H1 (cell line): Measurements from ENCODE around the gene NEK4. TPM values are rescaled to one million over a fixed set of nuclear protein-coding genes. Genes with fewer than 3 reads are reported as not detected.

Source experiments
- CTCF ChIA-PET: fragments of 300-600 bp; sonication (Branson Sonifier 250); formaldehyde crosslinking; loops from one replicate; lab custom pipeline; 2021; ENCODE audit not compliant: partially characterized antibody; lab: Charles Lee
- POLR2A ChIA-PET: fragments of 300-600 bp; sonication (Branson Sonifier 250); formaldehyde crosslinking; loops from one replicate; lab custom pipeline; 2021; ENCODE audit warnings: inconsistent platforms; ENCODE audit not compliant: partially characterized antibody; lab: Charles Lee
- DNase-seq, 2 experiments: peaks; one replicate each; pipeline versions ENCODE4 v3.0.0 to v3.0.0-alpha.2; 2010 to 2022; ENCODE audit warnings: low spot score in 2 of 2, low read depth in 1 of 2, mixed read lengths in 1 of 2
- FAIRE-seq: peaks from 2 replicates; lab custom pipeline; 2011; peaks lifted over from hg19 to GRCh38; lab: Jason Lieb, UNC
- H2AFZ ChIP-seq: 2 replicates; pipeline ENCODE4 v1.8.1; 2012; ENCODE audit warnings: low read length, inconsistent platforms
- H2AK5ac ChIP-seq: 2 replicates; pipeline ENCODE4 v1.6.1; 2013; ENCODE audit warnings: low read depth, low read length
- H2BK120ac ChIP-seq: replicated peaks from 2 replicates; pipeline ENCODE3; 2013; ENCODE audit warnings: low read depth, low read length, inconsistent platforms
- H2BK12ac ChIP-seq: 2 replicates; pipeline ENCODE4 v1.6.1; 2013; ENCODE audit warnings: low read depth, low read length
- H2BK15ac ChIP-seq: 2 replicates; pipeline ENCODE4 v1.6.1; 2013; ENCODE audit warnings: low read length
- H2BK20ac ChIP-seq: 2 replicates; pipeline ENCODE4 v1.6.1; 2013; ENCODE audit warnings: low read length
- H2BK5ac ChIP-seq: 2 replicates; pipeline ENCODE4 v1.6.1; 2013; ENCODE audit warnings: low read depth, low read length
- H3K14ac ChIP-seq: 2 replicates; pipeline ENCODE4 v1.6.1; 2013; ENCODE audit warnings: inconsistent platforms; ENCODE audit not compliant: insufficient read length
- H3K18ac ChIP-seq: 2 replicates; pipeline ENCODE4 v1.6.1; 2013; ENCODE audit warnings: low read length; ENCODE audit errors: extremely low read depth
- H3K23ac ChIP-seq: 2 replicates; pipeline ENCODE4 v1.6.1; 2013; ENCODE audit warnings: inconsistent platforms; ENCODE audit not compliant: insufficient read length
- H3K23me2 ChIP-seq: 2 replicates; pipeline ENCODE4 v1.6.1; 2013; ENCODE audit warnings: low read depth, low read length
- H3K27ac ChIP-seq: 2 replicates; pipeline ENCODE4 v1.6.1; 2011; ENCODE audit warnings: low read depth, low read length, inconsistent platforms
- H3K27me3 ChIP-seq, 4 experiments: replicated peaks in 1 of 4; 1 replicate in 1 of 4; 2 replicates in 3 of 4; pipeline versions ENCODE4 v1.6.1 to v1.8.1; 2011 to 2013; ENCODE audit warnings: low read length in 3 of 4, mild to moderate bottlenecking in 3 of 4, inconsistent platforms in 2 of 4, mixed read lengths in 2 of 4, moderate library complexity in 1 of 4; ENCODE audit not compliant: control insufficient read depth in 3 of 4, insufficient read depth in 3 of 4; ENCODE audit errors: extremely low read depth in 1 of 4
- H3K36me3 ChIP-seq, 4 experiments: 2 replicates each; pipeline versions ENCODE4 v1.6.1 to v1.8.1; 2011 to 2013; ENCODE audit warnings: mild to moderate bottlenecking in 4 of 4, low read length in 3 of 4, moderate library complexity in 2 of 4, control low read depth in 1 of 4, inconsistent platforms in 1 of 4; ENCODE audit not compliant: insufficient read depth in 4 of 4, control insufficient read depth in 2 of 4
- H3K4ac ChIP-seq: replicated peaks from 2 replicates; pipeline ENCODE3; 2013; ENCODE audit warnings: low read length, low read depth, mixed read lengths, inconsistent platforms; ENCODE audit not compliant: insufficient read length
- H3K4me1 ChIP-seq, 4 experiments: replicated peaks in 1 of 4; 1 replicate in 1 of 4; 2 replicates in 3 of 4; pipeline versions ENCODE4 v1.6.1 to v1.8.1; 2011 to 2013; ENCODE audit warnings: low read length in 3 of 4, inconsistent platforms in 2 of 4, mixed read lengths in 1 of 4; ENCODE audit not compliant: insufficient read depth in 4 of 4, control insufficient read depth in 3 of 4
- H3K4me2 ChIP-seq, 2 experiments: 2 replicates each; pipeline versions ENCODE4 v1.6.1 to v1.8.1; 2011 to 2013; ENCODE audit warnings: low read depth in 2 of 2, low read length in 2 of 2, control low read depth in 1 of 2, inconsistent platforms in 1 of 2, mild to moderate bottlenecking in 1 of 2; ENCODE audit not compliant: insufficient read depth in 1 of 2
- H3K4me3 ChIP-seq, 4 experiments: fragments of 200-600, 300-600 bp in 1 of 4; sonication (generic), shearing (Covaris generic), sonication (Bioruptor Twin) in 1 of 4; 2 replicates each; pipeline versions ENCODE4 v1.5.1 to v1.8.1; 2011 to 2016; ENCODE audit warnings: low read length in 4 of 4, low read depth in 3 of 4, control low read depth in 2 of 4, inconsistent platforms in 2 of 4, mild to moderate bottlenecking in 2 of 4, mixed read lengths in 1 of 4, moderate library complexity in 1 of 4; ENCODE audit not compliant: insufficient read depth in 2 of 4; ENCODE audit errors: extremely low read depth in 1 of 4
- H3K56ac ChIP-seq: replicated peaks from 2 replicates; pipeline ENCODE3; 2013; ENCODE audit warnings: low read depth, mild to moderate bottlenecking, mixed read lengths, low read length, inconsistent platforms; ENCODE audit not compliant: insufficient read length
- H3K79me1 ChIP-seq: 2 replicates; pipeline ENCODE4 v1.6.1; 2013; ENCODE audit warnings: low read depth, low read length, control low read depth
- H3K79me2 ChIP-seq, 2 experiments: 2 replicates each; pipeline versions ENCODE4 v1.6.1 to v1.8.1; 2012 to 2013; ENCODE audit warnings: low read length in 2 of 2, mild to moderate bottlenecking in 2 of 2, inconsistent platforms in 1 of 2; ENCODE audit not compliant: insufficient read depth in 2 of 2, control insufficient read depth in 1 of 2
- H3K9ac ChIP-seq, 4 experiments: replicated peaks in 1 of 4; 1 replicate in 1 of 4; 2 replicates in 3 of 4; pipeline versions ENCODE4 v1.6.1 to v1.8.1; 2011 to 2013; ENCODE audit warnings: low read depth in 3 of 4, low read length in 3 of 4, control low read depth in 2 of 4, mild to moderate bottlenecking in 2 of 4, moderate library complexity in 2 of 4, inconsistent platforms in 1 of 4; ENCODE audit errors: extremely low read depth in 1 of 4
- H3K9me3 ChIP-seq, 2 experiments: 2 replicates each; pipeline versions ENCODE4 v1.6.1 to v1.8.1; 2012 to 2013; ENCODE audit warnings: mild to moderate bottlenecking in 2 of 2, moderate library complexity in 2 of 2, control low read depth in 1 of 2, inconsistent platforms in 1 of 2, low read depth in 1 of 2, low read length in 1 of 2, mixed read lengths in 1 of 2; ENCODE audit not compliant: insufficient read depth in 2 of 2
- H4K20me1 ChIP-seq, 2 experiments: replicated peaks in 1 of 2; 2 replicates each; pipeline versions ENCODE3 to v1.8.1; 2011 to 2013; ENCODE audit warnings: inconsistent platforms in 2 of 2, low read length in 2 of 2, mild to moderate bottlenecking in 1 of 2; ENCODE audit not compliant: insufficient read depth in 2 of 2, control insufficient read depth in 1 of 2
- H4K5ac ChIP-seq: 2 replicates; pipeline ENCODE4 v1.6.1; 2013; ENCODE audit warnings: low read length, low read depth, mixed read lengths, inconsistent platforms; ENCODE audit not compliant: insufficient read length
- H4K8ac ChIP-seq: 2 replicates; pipeline ENCODE4 v1.8.0; 2013; ENCODE audit warnings: mild to moderate bottlenecking, moderate library complexity, low read length, inconsistent platforms; ENCODE audit not compliant: insufficient read depth; ENCODE audit errors: extremely low read depth
- H4K91ac ChIP-seq: replicated peaks from 2 replicates; pipeline ENCODE3; 2013; ENCODE audit warnings: low read length, mixed read lengths, inconsistent platforms; ENCODE audit not compliant: insufficient read length
- CREB1 ChIP-seq: IDR thresholded peaks from 2 replicates; pipeline ENCODE4 v1.6.1; 2012; ENCODE audit warnings: inconsistent platforms
- GABPA ChIP-seq: IDR thresholded peaks from 2 replicates; pipeline ENCODE4 v1.6.1; 2011; ENCODE audit warnings: mild to moderate bottlenecking, low read length, moderate library complexity, borderline replicate concordance; ENCODE audit not compliant: insufficient read depth
- KDM4A ChIP-seq: IDR thresholded peaks from one replicate; pipeline ENCODE4 v1.7.1; 2012; ENCODE audit warnings: low read depth, mild to moderate bottlenecking, moderate library complexity, low read length, inconsistent platforms; ENCODE audit not compliant: severe bottlenecking
- RAD21 ChIP-seq, 2 experiments: IDR thresholded peaks in 1 of 2; conservative IDR thresholded peaks in 1 of 2; 2 replicates each; pipeline ENCODE4 v1.6.1; 2011; ENCODE audit warnings: low read depth in 2 of 2, low read length in 2 of 2, improper control_type of control experiment in 1 of 2, inconsistent platforms in 1 of 2, mild to moderate bottlenecking in 1 of 2, moderate library complexity in 1 of 2
- TEAD4 ChIP-seq: IDR thresholded peaks from 2 replicates; pipeline ENCODE4 v1.6.1; 2012; ENCODE audit warnings: low read depth, low read length, inconsistent platforms, mixed read lengths
- WGBS, 2 experiments: shearing (Covaris generic) in 1 of 2; methylation state at CpG; one replicate each; pipeline versions ENCODE4 v1.1.6 to v1.1.7; 2013 to 2015; ENCODE audit warnings: low lambda C conversion rate in 2 of 2, mixed read lengths in 2 of 2, inconsistent platforms in 1 of 2, low coverage in 1 of 2, missing lambda C conversion rate in 1 of 2; ENCODE audit not compliant: insufficient replicate concordance in 2 of 2, insufficient coverage in 1 of 2, insufficient read length in 1 of 2; ENCODE audit errors: extremely low coverage in 1 of 2, missing lambda C conversion rate in 1 of 2; 5-methylcytosine and 5-hydroxymethylcytosine counted together
- polyA plus RNA-seq, 7 experiments: library from polyadenylated mRNA; depleted of rRNA in 3 of 7; stranded (reverse) in 5 of 7; unstranded in 2 of 7; fragments of >200 nt in 5 of 7; fragments of 200-250 nt in 2 of 7; gene quantifications; 1 replicate in 5 of 7; 2 replicates in 1 of 7; 4 replicates in 1 of 7; pipeline versions ENCODE4 v1.2.1 to v1.2.3, GENCODE V29; 2011 to 2013; ENCODE audit warnings: missing spikeins in 2 of 7, mixed read lengths in 2 of 7
- total RNA-seq: library from RNA; stranded (reverse); fragmentation: NEBNext Ultra II Directional; extraction: Animal tissue kit (Norgen Biotek cat#: 25700); gene quantifications from 2 replicates; pipeline ENCODE4 v1.2.1, GENCODE V29; 2021
- TF ChIP-seq, protein P1 (sequence below), 3 experiments: IDR thresholded peaks; 1 replicate in 2 of 3; 2 replicates in 1 of 3; pipeline versions ENCODE4 v1.5.1 to v1.6.1; 2011; ENCODE audit warnings: low read length in 3 of 3, mild to moderate bottlenecking in 3 of 3, inconsistent platforms in 2 of 3, low read depth in 1 of 3, moderate library complexity in 1 of 3; ENCODE audit not compliant: insufficient read depth in 1 of 3; ENCODE audit errors: control extremely low read depth in 1 of 3

NEK4 gene
- total and polyA plus RNA-seq, 2 of the 8 experiments (the other 6 are each of a cell fraction or from before 2014, with no cell fraction given): 7.5 to 40.0 TPM

DNA sequence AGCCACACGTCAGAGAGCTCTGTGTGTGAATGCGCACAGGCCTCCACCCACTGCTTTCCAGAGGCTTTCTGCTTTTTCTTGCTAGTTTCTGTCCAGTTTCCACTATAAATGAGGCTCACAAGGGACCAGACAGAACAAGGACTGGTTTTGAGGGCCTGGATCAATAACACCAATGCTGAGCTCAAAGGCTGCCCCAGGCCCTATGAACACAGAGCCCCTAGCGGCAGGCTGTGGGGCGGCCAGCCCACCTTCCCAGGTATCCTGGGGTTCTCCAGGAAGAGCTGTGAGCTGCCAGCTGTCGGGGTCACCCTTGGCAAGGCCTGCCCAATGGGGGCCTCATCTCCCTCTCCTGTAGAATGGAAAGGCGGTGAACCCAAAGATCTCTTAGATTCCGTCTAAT, 21.7 kb upstream of the NEK4 start:
- no peak for FAIRE-seq
- POLR2A ChIA-PET: interaction anchor here (0.9 to 2.5 kb wide), 3 partner anchors 9 to 21 kb away, joined by 4 to 10 read pairs (median 5); partner anchors contain the start of gene NEK4
- Histone ChIP-seq H3K4me3 (no peak overlapping the region), H3K23me2 (no peaks in the 10 kb centered on the region), H2AK5ac (no peak overlapping the region), H4K20me1 (peaks cover 0 to under 1% of the 10 kb centered on the region in 2 experiments), H2BK15ac (no peak overlapping the region), H2AFZ (peak overlapping the region; percentile 73), H2BK5ac (no peak overlapping the region), H3K27ac (no peak overlapping the region), H2BK12ac (0 out of 2 replicates have a peak overlapping the region, but pooled peaks have one; percentile 39), H2BK20ac (no peak overlapping the region), H4K8ac (no peak overlapping the region), H4K5ac (no peak overlapping the region), H3K23ac (no peak overlapping the region), H3K36me3 (no peaks in the 10 kb centered on the region), H3K18ac (no peak overlapping the region), H2BK120ac (no peak overlapping the region), H3K56ac (no peak overlapping the region), H4K91ac (no peak overlapping the region), H3K79me1 (no peaks in the 10 kb centered on the region), H3K9ac (no peak overlapping the region), H3K9me3 (no peaks in the 10 kb centered on the region), H3K4me2 (no peak overlapping the region), H3K27me3 (no peaks in the 10 kb centered on the region), H3K14ac (no peak overlapping the region), H3K4ac (no peak overlapping the region), H3K79me2 (no peaks in the 10 kb centered on the region), H3K4me1 (no peaks in the 10 kb centered on the region)
- 68% methylated on average over 7 of the region's 7 CpGs; no CpG with 5 or more reads in 1 of the 2 experiments for WGBS, 2 experiments
- DNase-seq: peak in 1 of 2 experiments; percentile 69
- CTCF ChIA-PET: interaction anchor here (0.6 to 3.8 kb wide), 38 partner anchors 9 to 370 kb away, joined by 3 to 33 read pairs (median 5); partner anchors contain the start of genes ITIH1 and NEK4
- TF ChIP-seq GABPA (peak; percentile 54; the same call in 1 of the 2 replicates), CREB1 (no peak), TEAD4 (no peak), KDM4A (no peak), RAD21 (IDR thresholded peaks at IDR 0.05 in 1 of 2, conservative IDR thresholded peaks at IDR 0.05 in 1 of 2; ENCODE audit: low read depth in 2 of 2, low read length in 2 of 2) (peak; percentile 34 to 54; a peak in 3 of 4 replicates)
- TF ChIP-seq, protein P1, sequence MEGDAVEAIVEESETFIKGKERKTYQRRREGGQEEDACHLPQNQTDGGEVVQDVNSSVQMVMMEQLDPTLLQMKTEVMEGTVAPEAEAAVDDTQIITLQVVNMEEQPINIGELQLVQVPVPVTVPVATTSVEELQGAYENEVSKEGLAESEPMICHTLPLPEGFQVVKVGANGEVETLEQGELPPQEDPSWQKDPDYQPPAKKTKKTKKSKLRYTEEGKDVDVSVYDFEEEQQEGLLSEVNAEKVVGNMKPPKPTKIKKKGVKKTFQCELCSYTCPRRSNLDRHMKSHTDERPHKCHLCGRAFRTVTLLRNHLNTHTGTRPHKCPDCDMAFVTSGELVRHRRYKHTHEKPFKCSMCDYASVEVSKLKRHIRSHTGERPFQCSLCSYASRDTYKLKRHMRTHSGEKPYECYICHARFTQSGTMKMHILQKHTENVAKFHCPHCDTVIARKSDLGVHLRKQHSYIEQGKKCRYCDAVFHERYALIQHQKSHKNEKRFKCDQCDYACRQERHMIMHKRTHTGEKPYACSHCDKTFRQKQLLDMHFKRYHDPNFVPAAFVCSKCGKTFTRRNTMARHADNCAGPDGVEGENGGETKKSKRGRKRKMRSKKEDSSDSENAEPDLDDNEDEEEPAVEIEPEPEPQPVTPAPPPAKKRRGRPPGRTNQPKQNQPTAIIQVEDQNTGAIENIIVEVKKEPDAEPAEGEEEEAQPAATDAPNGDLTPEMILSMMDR (IDR thresholded peaks at IDR 0.05; ENCODE audit: control extremely low read depth in 1 of 3, insufficient read depth in 1 of 3, low read depth in 1 of 3, low read length in 3 of 3): peak in 2 of 3 experiments; percentile 66 to 78; a peak in 3 of 4 replicates
